Stimulated activated CD8-positive, alpha-beta memory T cell treated with anti-CD3 and anti-CD28 coated beads, Interleukin-15, amount 100 ng/mL, for 4 hours (primary cell): ENCODE measurements around the gene MDP1.
A peak's percentile ranks its signal among the peaks of the same experiment; 100 is the strongest.
"Not testable (repeated sequence)": the region's sequence is repeated elsewhere in the genome, so short reads cannot be mapped to it uniquely, and the experiment has no call there.

Experiments used
- DNase-seq, 2 donors: peaks; one replicate each; pipeline ENCODE4 v3.0.0-alpha.2; 2020; ENCODE audit warnings: low read depth in 2 of 2

MDP1 gene

DNA sequence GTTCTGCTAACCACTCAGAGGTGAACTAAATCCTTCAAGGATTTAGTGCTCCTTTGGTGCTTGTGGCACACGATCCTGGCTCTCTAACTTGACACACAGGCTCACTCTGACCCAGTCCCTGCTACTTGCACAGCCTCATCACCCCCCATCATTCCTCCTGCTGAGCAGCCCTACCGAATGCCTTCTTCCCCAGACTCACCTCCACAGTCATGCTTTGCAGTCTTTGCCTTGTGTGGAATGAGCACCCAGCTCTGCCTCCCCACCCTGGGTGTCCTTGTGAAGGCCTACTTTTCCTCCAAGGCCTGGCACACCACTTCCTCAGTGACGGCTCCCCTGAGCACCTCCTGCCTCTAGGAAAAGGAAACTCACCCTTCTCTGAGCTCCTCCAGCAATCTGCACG lies 34.5 kb upstream of the MDP1 start:
- DNase-seq, result no peak

DNA sequence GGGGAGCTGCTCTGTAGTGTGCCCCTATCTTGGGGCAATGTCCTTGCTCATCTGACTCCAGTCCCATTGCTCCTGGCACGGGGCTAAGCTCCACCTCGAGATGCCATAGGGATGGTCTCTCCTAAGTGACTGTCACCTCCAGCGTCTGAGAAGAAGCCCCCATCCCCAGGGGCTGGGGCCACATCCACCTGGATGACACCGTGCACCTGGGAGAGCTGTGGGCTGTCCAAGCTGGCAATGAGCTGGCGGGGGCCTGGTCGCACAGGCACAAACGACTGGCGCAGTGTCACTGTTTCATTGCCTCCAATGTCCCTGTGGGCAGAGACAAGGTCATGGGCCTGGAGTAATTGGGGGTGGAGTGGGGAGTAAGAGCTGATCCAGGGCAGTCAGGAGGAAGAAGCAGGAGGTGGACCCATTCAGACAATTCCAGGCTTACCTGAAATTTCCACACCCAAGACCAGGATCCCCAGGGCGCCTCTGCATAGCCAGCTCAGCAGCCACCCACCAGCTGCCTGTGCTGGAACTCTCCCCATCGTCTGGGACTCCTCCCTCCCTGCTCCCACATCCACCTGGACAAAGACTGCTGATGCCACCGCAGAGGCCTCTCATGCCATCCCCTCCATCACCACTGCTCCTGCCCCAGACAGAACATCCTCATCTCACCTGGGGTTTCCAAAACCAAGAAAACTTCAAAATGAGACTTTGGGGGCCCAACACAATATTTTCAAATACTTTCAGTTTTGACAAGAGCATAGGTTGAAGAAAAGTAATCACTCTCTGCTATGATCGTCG lies 33.6 kb upstream of the MDP1 start:
- no peak for DNase-seq

DNA sequence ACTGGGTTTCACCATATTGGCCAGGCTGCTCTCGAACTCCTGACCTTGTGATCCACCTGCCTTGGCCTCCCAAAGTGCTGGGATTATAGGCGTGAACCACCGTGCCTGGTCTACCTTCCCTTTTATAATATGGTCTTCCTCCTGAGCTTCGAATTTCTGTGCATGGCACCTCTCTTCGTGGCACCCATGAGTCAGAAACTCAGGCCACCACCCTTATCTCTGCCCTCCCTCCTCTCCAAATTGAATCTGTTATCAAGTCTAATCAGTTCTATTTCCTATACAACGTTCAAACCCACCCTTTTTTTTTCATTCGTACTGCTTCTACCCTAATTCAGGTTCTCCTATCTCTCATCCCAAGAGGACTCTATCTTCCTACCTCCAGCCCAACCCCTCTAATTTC lies 31.6 kb upstream of the MDP1 start:
- DNase-seq, result no peak

DNA sequence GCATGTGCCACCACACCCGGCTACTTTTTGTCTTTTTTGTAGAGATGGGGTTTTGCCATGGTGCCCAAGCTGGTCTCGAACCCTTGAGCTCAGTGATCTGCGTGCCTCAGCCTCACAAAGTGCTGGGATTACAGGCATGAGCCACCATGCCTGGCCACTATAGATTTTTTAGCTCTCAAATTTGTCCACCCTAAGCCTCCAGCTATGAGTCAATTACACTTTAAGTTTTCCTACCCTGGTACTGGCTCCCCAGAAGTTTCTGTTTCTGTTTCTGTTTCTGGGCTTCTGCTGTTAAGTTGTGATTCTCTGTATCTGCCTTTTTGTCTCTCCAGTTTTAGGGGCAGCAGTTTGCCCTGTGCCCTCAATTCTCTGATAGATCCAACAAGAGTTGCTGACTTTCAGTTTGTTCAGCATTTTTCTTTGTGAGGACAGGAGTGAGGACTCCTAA lies 30.9 kb upstream of the MDP1 start:
- no peak for DNase-seq

DNA sequence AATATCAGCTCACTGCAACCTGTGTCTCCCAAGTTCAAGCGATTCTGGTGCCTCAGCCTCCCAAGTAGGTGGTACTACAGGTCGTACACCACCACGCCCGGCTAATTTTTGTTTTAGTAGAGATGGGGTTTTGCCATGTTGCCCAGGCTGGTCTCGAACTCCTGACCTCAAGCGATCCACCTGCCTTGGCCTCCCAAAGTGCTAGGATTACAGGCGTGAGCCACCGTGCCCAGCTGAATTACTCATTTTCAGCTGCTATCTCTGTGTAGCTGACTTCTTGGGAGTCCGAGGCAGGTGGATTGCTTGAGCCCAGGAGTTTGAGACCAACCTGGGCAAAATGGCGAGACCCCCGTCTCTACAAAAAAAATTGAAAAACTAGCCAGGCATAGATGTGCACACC lies 29.5 kb upstream of the MDP1 start:
- DNase-seq, result not testable (repeated sequence)

DNA sequence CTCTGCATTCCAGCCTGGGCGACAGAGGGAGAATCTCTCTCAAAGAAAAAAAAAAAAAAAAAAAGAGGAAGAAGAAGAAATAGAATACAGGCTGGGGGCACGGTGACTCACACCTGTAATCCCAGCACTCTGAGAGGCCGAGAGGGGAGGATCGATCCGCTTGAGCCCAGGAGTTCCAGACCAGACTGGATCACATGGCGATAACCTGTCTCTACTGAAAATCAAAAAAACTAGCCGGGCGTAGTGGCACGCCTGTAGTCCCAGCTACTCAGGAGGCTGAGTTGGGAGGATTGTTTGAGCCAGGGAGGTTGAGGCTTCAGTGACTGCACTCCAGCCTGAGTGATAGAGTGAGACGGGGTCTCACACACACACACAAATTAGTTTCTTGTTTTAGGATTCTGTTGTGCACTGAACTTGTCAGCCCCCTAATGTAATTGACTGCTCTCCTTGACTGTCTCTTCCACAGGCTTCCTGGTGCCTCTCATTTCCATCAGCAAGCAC lies 27.5 kb upstream of the MDP1 start:
- no peak for DNase-seq

DNA sequence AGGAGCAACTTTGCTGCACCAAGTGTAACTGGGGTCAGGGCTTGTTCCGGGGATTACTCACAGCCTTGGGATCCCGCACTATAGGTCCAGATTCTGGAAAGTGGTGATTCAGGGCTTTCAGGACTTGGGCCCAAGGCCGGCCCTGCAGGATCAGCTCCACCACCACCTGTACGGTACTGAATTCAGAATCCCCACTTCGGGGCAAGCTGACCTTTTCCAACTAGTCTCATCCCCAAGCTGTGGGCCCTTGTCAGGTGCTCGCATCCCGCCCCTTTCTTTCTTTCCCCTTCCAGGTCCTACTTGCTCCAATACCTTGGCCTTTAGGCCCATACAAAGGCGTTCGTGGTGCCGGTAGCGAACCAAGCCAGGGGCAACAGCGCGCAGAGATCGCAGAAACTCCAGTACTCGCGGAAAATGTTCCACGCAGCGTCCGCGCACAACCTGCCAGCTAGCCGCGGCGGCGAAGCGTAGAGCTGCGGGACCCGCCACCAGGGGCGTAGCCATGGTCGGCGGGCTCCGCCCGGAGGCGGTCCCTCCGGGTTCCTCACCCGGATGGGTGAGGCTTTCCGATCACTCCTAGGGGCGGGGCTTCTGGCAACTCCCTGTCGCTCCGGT lies 26.1 kb upstream of the MDP1 start:
- DNase-seq, result peak; percentile 84 to 86

DNA sequence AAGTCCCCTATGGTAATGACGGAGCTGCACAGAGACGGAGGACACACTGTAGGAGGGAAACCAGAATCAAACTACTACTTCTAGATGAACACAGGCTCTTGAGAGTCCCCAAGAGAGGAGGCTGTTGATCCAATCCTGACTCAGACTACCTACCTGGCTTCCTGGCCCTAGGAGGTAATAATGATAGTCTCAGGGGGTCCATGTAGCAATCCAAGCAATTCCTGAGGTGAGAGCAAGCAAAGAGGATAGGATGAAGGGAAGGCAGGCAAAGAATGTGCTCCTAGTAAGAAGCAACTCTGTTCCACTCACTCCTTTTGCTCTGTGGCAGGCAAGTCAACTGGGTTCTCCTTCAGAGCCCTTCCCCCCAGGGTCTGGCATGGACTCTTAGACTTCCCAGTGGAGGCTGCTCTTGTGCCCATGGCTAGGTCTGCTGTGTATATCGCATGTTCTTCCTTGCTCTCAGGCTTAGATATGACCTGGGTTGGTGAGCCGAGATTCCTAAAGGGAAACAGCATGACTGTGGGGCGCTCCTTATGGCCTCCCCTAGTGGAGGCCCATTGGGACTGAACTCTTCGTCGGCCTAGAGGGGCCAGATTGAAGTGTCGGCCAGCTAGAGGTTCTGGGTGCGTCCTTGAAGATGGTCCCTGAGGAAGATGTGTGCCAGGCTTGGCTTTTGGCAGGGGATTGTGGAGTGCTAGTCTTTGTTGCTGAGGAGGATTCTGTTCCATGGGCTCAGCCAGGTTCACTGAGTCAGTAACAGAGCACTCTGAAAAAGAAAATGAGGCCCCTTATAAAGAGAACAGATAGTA lies 24.4 kb upstream of the MDP1 start:
- DNase-seq, result no peak

DNA sequence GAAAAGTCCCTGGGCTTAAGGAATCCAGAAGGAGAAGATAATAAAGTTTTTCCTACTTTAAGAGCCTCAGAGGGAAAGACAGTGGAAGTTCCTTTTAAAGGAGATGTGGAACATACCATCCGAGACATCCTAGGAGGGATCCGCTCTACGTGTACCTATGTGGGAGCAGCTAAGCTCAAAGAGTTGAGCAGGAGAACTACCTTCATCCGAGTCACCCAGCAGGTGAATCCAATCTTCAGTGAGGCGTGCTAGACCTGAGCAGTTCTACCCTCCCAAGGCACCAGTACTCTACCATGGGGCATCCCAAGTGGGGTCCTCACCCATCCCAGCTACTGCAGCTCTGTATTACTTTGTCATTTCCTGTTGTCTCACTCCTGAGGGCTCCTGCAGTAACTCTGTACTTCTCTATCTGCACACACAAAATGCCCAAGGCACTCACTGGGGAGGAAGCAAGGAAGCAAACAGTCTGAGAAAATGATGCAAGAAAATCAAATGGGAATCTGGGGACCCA lies 22.7 kb upstream of the MDP1 start:
- DNase-seq, result no peak

DNA sequence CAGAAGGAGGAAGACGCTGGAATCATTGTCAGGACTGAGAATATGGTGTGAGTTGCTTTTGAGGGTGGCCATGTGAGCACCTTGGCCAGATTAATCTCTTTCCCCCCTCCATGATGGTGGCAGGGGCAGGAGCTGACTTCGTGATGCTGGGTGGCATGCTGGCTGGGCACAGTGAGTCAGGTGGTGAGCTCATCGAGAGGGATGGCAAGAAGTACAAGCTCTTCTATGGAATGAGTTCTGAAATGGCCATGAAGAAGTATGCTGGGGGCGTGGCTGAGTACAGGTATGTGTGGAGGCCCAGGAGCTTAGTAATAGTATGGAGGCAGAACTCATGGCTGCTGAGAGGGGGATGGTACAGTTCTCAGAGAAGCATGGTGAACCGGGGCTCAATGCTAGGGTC lies 22.3 kb upstream of the MDP1 start:
- no peak for DNase-seq

DNA sequence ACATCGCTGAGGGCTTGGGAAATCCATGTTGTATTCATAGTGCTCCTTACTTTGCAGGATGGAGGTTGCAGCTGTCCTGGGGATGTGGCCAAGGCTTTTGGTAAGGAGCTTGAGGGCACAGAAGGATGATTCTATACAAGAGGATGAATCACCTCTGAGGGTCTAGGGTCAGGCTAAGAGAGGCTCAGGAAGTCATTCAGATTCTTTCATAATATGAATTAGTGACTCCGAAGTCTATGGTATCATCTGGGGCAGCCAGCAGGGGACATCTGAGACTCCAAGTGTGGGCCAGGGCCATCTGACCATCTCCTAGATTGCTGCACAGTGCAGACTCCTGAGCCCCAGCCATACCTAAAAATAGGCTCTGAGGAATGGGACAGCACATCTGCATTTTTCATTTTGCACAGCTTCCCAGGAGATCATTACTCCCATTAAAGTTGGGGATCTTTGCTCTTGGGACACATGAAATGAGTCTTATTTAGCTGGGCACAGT lies 21.6 kb upstream of the MDP1 start:
- no peak for DNase-seq

DNA sequence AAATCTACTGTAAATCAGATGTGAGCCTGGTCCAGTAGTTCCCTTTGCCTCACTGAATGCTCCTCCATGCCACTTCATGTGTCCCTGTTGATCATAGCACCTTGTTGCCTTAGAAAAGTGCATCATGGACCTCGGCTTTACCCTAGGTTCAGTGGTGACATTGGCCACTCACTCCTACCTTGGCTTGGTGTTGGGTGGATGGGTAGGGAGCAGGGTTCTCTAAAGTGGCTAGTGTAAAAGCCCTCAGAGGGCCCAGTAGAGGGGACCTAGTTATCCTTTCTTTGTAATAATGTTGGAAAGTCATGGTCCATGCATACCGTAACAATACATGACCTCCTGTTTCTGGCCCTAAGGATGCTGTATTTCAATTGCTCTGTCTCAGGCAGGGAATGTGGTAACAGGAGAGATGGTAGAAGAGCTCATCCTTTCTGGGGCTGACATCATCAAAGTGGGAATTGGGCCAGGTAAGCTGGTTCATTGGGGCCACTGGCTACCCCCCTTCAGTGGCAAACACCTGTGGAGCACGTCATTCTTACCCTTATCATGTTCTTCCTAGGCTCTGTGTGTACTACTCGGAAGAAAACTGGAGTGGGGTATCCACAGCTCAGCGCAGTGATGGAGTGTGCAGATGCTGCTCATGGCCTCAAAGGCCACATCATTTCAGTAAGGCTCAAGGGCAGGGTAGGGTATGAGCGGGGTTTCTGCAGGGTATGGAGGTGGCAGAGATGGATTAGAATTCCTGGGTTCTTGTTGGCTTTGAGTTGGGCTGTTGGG lies 21.0 kb upstream of the MDP1 start:
- DNase-seq, result no peak

DNA sequence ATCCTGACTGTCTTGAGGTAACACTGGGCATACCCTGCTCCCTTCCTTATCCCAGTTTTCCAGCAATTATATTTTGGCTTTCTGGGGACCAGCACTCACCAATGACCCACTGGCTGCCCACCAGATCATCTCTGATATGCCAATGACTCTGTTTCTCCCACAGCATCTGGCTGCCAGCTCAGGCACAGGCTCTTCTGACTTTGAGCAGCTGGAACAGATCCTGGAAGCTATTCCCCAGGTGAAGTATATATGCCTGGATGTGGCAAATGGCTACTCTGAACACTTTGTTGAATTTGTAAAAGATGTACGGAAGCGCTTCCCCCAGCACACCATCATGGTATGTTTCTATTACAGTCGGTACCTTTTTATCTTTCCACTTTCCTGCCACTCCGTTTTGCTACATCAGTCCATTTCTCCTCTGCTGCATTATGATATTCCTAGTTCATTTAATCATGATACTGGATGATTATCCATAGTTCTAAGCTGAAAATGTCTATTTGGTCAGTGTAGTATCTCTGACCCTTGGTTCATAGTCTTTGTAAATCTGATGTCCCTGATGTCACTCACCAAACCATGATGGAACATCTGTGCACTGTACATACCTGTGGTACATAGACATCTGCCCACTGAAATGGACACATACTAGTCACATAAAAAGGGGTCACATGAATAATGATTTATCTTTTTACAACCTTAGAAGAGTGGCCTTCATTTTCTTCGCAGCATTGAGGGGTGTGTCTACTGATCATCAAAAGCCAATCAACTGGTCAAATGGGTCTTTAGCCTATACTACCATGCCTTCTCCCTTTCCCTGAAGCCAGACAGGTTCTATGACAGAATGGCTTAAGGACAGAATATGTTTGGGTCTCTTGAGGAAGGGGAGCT lies 20.2 kb upstream of the MDP1 start:
- DNase-seq, result no peak

DNA sequence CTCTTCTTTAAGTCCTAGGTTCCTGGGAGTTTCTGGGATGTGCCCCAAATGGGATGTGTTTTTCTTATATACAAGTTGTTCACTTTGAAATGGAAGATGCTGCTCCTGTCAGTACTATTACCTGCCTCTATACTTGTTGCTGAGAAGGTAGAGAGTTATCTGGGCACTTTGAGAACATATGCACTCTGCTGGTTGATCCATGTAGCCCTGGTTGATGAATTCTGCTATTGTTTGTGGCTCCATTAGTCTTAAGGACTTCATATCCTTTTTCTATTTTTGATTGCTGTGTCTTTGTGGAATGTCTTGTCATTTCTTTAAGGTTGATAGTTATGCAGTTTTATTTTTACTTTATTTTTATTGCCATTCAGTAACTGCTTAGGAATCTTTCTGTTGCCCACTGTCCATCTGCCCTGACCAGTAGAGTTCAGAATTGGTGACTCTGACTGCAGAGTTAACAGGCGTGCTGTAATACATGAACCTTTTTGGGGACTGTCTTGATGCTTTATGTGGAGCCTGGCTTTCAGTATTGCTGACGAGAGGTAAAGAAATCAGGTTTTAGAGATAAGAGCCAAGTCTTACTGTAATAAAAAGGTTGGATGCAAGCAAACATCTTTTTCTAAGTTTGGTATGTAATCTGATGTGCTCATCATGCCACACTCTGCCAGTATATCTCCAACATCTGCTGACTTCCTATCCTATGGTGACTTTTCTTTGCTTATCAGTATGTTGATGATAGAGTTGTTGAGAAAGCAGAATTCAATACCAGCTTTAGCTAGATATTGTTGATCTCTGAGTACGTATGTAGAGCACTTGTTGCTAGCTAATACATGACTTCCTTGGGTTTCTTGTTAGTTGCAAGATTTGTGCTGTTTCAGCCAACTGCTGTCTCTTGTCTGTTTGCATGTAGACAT lies 18.5 kb upstream of the MDP1 start:
- no peak for DNase-seq

DNA sequence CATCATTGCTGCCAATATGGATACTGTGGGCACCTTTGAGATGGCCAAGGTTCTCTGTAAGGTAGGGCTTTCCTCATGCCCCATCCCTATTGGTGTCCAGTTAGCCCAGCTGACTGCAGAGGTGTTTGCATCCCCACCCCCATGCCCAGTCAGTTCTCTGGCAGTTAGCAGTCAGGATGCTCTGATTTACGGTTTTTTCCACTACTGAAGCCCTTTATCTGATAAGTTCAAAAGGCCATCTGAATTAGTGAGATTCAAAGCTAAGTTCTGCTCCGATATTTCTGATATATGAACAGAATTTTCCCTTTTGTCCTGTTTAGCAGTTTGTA lies 17.6 kb upstream of the MDP1 start:
- DNase-seq, result no peak

DNA sequence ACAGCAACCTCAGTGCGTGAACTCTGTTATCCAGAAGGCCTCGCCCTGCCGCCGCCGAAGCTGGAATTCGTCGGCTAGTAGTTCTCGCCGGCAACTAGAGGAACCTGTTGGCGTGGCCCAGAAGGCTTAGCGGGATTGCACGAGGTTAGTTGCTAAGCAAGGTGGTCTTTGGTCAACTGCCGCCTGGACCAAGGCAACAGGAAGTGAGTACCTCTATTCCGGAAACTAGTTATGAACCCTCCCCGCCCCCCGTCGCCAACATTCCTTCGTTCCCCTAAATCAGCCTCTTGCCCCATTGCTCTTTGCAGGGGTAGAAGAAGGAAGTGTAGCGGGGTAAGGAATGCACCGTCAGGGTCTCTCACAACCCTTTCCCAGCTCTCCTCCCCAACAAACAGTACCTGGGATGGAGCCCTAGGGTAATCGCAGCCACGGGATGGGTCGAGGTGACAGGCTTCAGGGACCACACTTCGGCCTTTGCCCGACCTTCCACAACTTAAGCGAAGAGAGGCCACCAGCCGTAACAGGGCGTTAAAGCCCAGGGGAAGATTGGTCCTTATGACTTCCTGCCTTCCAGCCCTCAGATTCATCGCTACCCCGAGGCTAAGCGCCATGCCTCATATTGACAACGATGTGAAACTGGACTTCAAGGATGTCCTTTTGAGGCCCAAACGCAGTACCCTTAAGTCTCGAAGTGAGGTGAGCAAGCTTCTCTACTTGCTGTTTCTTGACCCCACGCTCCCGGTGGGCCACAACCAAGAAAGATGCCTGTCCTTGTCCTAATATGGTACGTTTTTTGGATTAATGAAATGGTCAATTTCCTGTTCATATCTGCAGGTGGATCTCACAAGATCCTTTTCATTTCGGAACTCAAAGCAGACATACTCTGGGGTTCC lies 17.0 kb upstream of the MDP1 start, which contains the start of gene GMPR2:
Gene GMPR2, plus strand, starts transcription at position 285 of the 893 bp plus-strand sequence. Its CDS starts 325 bp downstream, at position 610.
- no peak for DNase-seq

DNA sequence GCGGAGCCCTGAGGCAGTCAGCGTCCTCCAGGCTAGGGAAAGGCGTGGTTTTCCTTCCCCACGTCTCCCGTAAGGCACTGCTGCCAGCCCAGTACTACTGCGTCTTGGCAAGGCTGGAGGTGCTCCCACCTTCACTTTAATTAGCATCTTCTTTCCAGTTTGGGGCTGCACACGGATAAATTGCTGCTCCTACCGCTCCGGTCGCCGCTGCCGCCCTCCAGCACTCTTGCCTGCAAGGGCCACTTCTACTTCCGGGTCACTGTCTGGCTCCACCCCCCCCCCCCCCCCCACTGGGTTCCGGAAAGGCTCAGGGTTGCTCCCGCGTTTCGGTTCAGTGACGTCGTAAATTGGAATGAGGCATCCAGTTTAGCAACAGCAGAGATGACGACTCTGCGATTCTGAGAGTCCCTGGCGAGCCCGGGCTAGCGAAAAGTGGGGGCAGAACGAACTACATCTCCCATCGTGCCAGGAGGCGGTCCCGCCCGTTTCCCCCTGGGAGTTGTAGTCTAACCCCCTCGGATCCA lies 16.3 kb upstream of the MDP1 start, which contains the start of gene NEDD8:
Gene NEDD8, minus strand, starts transcription at position 247 of the 524 bp plus-strand sequence. Its CDS starts 100 bp downstream, at position 147.
- DNase-seq, result peak; percentile 70 to 84
